IPS-NIHi11 (cell line): ENCODE data around the gene HSPB1.
A peak's percentile ranks its signal among the peaks of the same experiment; 100 is the strongest.
"Not testable (repeated sequence)": the region's sequence is repeated elsewhere in the genome, so short reads cannot be mapped to it uniquely, and the experiment has no call there.

Source experiments
- DNase-seq: peaks from one replicate; pipeline ENCODE4 v3.0.0; 2012; ENCODE audit warnings: mixed read lengths, low spot score

HSPB1 gene

GRCh38 chr7:76281706-76282343, 20.6 kb upstream of the HSPB1 start:
- DNase-seq: no peak

- peak; percentile 78 for DNase-seq
These were observed 19.9 kb upstream of the HSPB1 start for GRCh38 chr7:76282344-76283253.

- DNase-seq: no peak
These were observed 19.0 kb upstream of the HSPB1 start for GRCh38 chr7:76283254-76284159.

GRCh38 chr7:76285604-76286374, 16.7 kb upstream of the HSPB1 start:
- DNase-seq: no peak

- DNase-seq: no peak
These were observed 15.6 kb upstream of the HSPB1 start for GRCh38 chr7:76286842-76287403.

- not testable (repeated sequence) for DNase-seq
These were observed 11.6 kb upstream of the HSPB1 start for GRCh38 chr7:76290847-76291350.

- peak; percentile 88 for DNase-seq
These were observed 10.9 kb upstream of the HSPB1 start for GRCh38 chr7:76291351-76292212.

GRCh38 chr7:76292213-76292573, 10.3 kb upstream of the HSPB1 start:
- no peak for DNase-seq

- DNase-seq: not testable (repeated sequence)
These were observed 9.6 kb upstream of the HSPB1 start for GRCh38 chr7:76292911-76293310.

- DNase-seq: no peak
These were observed 9.0 kb upstream of the HSPB1 start for GRCh38 chr7:76293407-76293901.

- DNase-seq: peak; percentile 56
These were observed 8.0 kb upstream of the HSPB1 start for GRCh38 chr7:76294344-76295024.

- no peak for DNase-seq
These were observed 5.4 kb upstream of the HSPB1 start for GRCh38 chr7:76296743-76297740.

GRCh38 chr7:76300166-76300731, 2.2 kb upstream of the HSPB1 start:
- no peak for DNase-seq

GRCh38 chr7:76301000-76301399, 1.5 kb upstream of the HSPB1 start:
- no peak for DNase-seq

GRCh38 chr7:76303202-76304147, 1.0 kb downstream of the HSPB1 start:
- DNase-seq: peak; percentile 90

- no peak for DNase-seq
These were observed 2.5 kb downstream of the HSPB1 start for GRCh38 chr7:76304888-76305375.
